HepG2 (cell line): ENCODE measurements around the gene EEF1AKMT3. TPM values are rescaled to one million over a fixed set of nuclear protein-coding genes. Genes with fewer than 3 reads are reported as not detected.

Source experiments
- ASH2L ChIP-seq: fragments of 300-600, 200-600 bp; sonication (generic); IDR thresholded peaks from 2 replicates; pipeline ENCODE4 v1.7.0; 2017; ENCODE audit warnings: low read depth, mild to moderate bottlenecking, moderate library complexity, mixed read lengths, low read length; ENCODE audit not compliant: insufficient read length
- KDM1A ChIP-seq: IDR thresholded peaks from 2 replicates; pipeline ENCODE4 v1.6.1; 2016; ENCODE audit warnings: missing compliant biosample characterization
- NFE2L1 ChIP-seq: sonication (generic); formaldehyde crosslinking; IDR thresholded peaks from 2 replicates; pipeline ENCODE4 v1.4.0; 2020; ENCODE audit warnings: missing genetic modification reagents, mild to moderate bottlenecking, borderline replicate concordance
- NONO ChIP-seq, 2 experiments: fragments of 450-650 bp in 1 of 2; sonication (generic) in 1 of 2; formaldehyde crosslinking in 1 of 2; IDR thresholded peaks in 1 of 2; conservative IDR thresholded peaks in 1 of 2; 2 replicates each; pipeline versions ENCODE4 v1.6.1 to v1.8.0; 2017 to 2022; ENCODE audit warnings: mild to moderate bottlenecking in 1 of 2, missing genetic modification reagents in 1 of 2, moderate library complexity in 1 of 2
- NR2F1 ChIP-seq, 2 experiments: fragments of 450-650 bp in 1 of 2; formaldehyde crosslinking in 1 of 2; IDR thresholded peaks; 2 replicates each; pipeline versions ENCODE4 v1.5.0 to v1.6.1; 2016 to 2020; ENCODE audit warnings: mild to moderate bottlenecking in 1 of 2, missing compliant biosample characterization in 1 of 2, missing genetic modification reagents in 1 of 2, moderate library complexity in 1 of 2
- ZBTB39 ChIP-seq: sonication (generic); formaldehyde crosslinking; IDR thresholded peaks from 2 replicates; pipeline ENCODE4 v1.5.0; 2020; ENCODE audit warnings: missing genetic modification reagents
- ZHX1 ChIP-seq: sonication (generic); formaldehyde crosslinking; IDR thresholded peaks from 2 replicates; pipeline ENCODE4 v1.8.1; 2022; ENCODE audit warnings: low read depth, mild to moderate bottlenecking, missing genetic modification reagents
- ZMAT3 ChIP-seq: sonication (generic); formaldehyde crosslinking; conservative IDR thresholded peaks from 2 replicates; pipeline ENCODE4 v1.7.0; 2021; ENCODE audit warnings: missing genetic modification reagents
- ZNF207 ChIP-seq: fragments of 450-650 bp; IDR thresholded peaks from 2 replicates; pipeline ENCODE4 v1.6.1; 2016; ENCODE audit warnings: antibody characterized with exemption, borderline replicate concordance
- ZNF335 ChIP-seq: sonication (generic); formaldehyde crosslinking; IDR thresholded peaks from 2 replicates; pipeline ENCODE4 v1.4.0; 2020; ENCODE audit warnings: missing genetic modification reagents
- ZNF614 ChIP-seq: IDR thresholded peaks from 2 replicates; pipeline ENCODE4 v1.6.1; 2018; ENCODE audit warnings: missing biosample characterization, missing genetic modification reagents, inconsistent platforms, borderline replicate concordance
- ZNF780A ChIP-seq: sonication (generic); formaldehyde crosslinking; IDR thresholded peaks from 2 replicates; pipeline ENCODE4 v1.8.0; 2022; ENCODE audit warnings: mild to moderate bottlenecking, missing genetic modification reagents, moderate library complexity
- polyA plus RNA-seq, 8 experiments: library from polyadenylated mRNA; depleted of rRNA in 3 of 8; stranded (reverse) in 7 of 8; unstranded in 1 of 8; fragments of >200 nt; fragmentation: Illumina TruSeq in 4 of 8; extraction: Trizol in 4 of 8; gene quantifications; 2 replicates each; pipeline versions ENCODE4 v1.2.1 to v1.2.3, GENCODE V29; 2011 to 2016; ENCODE audit warnings: low read depth in 4 of 8, missing spikeins in 1 of 8, mixed read lengths in 1 of 8; ENCODE audit not compliant: insufficient read depth in 1 of 8
- total RNA-seq, 5 experiments: library from RNA; depleted of rRNA; stranded (reverse); fragments of >200 nt; fragmentation: Illumina TruSeq; extraction: Trizol; gene quantifications; 2 replicates each; pipeline ENCODE4 v1.2.3, GENCODE V29; 2016; ENCODE audit warnings: low read depth in 1 of 5
- TF ChIP-seq, protein P1 (sequence below): sonication (generic); formaldehyde crosslinking; IDR thresholded peaks from 2 replicates; pipeline ENCODE4 v1.4.0; 2020; ENCODE audit warnings: missing genetic modification reagents
- TF ChIP-seq, protein P2 (sequence below): sonication (generic); formaldehyde crosslinking; IDR thresholded peaks from 2 replicates; pipeline ENCODE4 v1.4.0; 2020; ENCODE audit warnings: missing genetic modification reagents
- TF ChIP-seq, protein P3 (sequence below), 2 experiments: fragments of 450-650 bp in 1 of 2; sonication (generic) in 1 of 2; formaldehyde crosslinking; IDR thresholded peaks; 2 replicates each; pipeline versions ENCODE4 v1.5.0 to v1.8.0; 2020 to 2022; ENCODE audit warnings: mild to moderate bottlenecking in 1 of 2, missing genetic modification reagents in 1 of 2

Gene EEF1AKMT3
- total and polyA plus RNA-seq, 2 of the 13 experiments (the other 11 are each of a cell fraction or from before 2014, with no cell fraction given), result 4.7 to 11.4 TPM

DNA sequence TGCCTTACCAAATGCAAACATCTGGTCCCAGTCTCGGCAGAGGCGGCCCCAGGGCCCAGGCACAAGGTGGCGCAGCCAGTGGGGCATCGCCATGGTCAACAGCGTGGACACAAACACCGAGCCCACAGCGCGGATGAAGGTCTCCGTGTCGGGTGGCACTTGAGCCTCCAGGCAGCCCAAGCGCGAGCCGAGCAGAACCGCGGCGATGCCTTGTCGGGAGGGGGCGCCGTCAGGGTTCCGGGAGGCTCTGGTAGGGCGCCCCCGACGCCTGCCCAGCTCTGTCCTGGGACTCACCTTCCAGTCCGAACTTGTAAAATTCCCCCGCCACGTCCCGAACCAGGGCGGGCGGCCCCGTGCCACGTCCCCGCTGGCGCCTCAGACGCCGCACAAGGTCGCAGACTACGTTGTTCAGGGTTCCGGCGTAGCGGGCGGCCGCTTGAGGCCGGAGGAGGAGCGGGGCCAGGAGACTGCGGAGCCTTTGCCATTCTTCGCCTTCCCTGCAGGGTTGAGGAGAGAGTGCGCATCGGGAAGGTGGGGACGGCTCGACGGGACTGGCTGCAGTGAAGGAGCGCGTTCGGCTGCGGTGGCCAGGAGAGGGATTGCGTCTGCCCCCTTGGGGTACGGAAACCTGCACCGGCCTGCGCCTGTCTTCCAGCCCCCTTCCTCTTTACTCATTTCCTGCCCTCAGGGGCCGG, 7.3 kb upstream of the EEF1AKMT3 start (continued):
- TF ChIP-seq ZBTB39 (CRISPR knock-in tag) (no peak), ASH2L (peak; percentile 16), KDM1A (CRISPR knock-in tag) (no peak), ZNF207 (no peak), NONO (IDR thresholded peaks at IDR 0.05) (no peak), NONO (CRISPR knock-in tag; conservative IDR thresholded peaks at IDR 0.05) (peak; percentile 73), ZHX1 (CRISPR knock-in tag) (0 out of 2 replicates have a peak, but pooled peaks have one; percentile 40), ZNF335 (CRISPR knock-in tag) (no peak), ZMAT3 (CRISPR knock-in tag) (no peak), NFE2L1 (CRISPR knock-in tag) (no peak), NR2F1 (CRISPR knock-in tag; IDR thresholded peaks at IDR 0.05) (no peak), ZNF780A (CRISPR knock-in tag) (peak; percentile 86; the same call in 1 of the 2 replicates), ZNF614 (CRISPR knock-in tag) (peak; percentile 42; the same call in 1 of the 2 replicates)
- TF ChIP-seq, protein P1, sequence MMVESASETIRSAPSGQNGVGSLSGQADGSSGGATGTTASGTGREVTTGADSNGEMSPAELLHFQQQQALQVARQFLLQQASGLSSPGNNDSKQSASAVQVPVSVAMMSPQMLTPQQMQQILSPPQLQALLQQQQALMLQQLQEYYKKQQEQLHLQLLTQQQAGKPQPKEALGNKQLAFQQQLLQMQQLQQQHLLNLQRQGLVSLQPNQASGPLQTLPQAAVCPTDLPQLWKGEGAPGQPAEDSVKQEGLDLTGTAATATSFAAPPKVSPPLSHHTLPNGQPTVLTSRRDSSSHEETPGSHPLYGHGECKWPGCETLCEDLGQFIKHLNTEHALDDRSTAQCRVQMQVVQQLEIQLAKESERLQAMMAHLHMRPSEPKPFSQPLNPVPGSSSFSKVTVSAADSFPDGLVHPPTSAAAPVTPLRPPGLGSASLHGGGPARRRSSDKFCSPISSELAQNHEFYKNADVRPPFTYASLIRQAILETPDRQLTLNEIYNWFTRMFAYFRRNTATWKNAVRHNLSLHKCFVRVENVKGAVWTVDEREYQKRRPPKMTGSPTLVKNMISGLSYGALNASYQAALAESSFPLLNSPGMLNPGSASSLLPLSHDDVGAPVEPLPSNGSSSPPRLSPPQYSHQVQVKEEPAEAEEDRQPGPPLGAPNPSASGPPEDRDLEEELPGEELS (CRISPR knock-in tag), result peak; percentile 32; the same call in 1 of the 2 replicates
- TF ChIP-seq, protein P2, sequence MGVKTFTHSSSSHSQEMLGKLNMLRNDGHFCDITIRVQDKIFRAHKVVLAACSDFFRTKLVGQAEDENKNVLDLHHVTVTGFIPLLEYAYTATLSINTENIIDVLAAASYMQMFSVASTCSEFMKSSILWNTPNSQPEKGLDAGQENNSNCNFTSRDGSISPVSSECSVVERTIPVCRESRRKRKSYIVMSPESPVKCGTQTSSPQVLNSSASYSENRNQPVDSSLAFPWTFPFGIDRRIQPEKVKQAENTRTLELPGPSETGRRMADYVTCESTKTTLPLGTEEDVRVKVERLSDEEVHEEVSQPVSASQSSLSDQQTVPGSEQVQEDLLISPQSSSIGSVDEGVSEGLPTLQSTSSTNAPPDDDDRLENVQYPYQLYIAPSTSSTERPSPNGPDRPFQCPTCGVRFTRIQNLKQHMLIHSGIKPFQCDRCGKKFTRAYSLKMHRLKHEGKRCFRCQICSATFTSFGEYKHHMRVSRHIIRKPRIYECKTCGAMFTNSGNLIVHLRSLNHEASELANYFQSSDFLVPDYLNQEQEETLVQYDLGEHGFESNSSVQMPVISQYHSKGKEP, result no peak; the same call in 1 of the 2 replicates
- TF ChIP-seq, protein P3, sequence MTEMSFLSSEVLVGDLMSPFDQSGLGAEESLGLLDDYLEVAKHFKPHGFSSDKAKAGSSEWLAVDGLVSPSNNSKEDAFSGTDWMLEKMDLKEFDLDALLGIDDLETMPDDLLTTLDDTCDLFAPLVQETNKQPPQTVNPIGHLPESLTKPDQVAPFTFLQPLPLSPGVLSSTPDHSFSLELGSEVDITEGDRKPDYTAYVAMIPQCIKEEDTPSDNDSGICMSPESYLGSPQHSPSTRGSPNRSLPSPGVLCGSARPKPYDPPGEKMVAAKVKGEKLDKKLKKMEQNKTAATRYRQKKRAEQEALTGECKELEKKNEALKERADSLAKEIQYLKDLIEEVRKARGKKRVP (CRISPR knock-in tag; IDR thresholded peaks at IDR 0.05), result no peak
